ENCODE measurements around the gene MITF.

MITF gene

DNA sequence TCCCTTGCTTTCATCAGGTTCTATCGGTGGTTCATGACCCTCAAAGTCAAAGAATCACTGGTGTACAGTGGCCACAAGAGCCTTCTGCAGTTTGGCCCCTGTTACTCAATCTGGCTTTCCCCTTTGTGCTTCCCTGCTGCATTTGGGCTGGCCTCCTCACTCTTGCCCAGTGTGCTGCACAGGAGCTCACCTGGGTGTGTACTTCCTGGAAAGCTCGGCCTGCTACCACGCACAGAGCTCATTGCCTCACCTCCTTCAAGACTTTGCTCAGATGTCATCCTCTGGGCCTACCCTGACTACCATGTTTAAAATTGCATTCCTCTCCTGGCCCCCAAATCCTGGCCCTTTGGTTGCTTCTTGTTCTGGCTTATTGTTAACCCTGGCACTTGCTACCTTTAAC lies 90.9 kb downstream of the MITF start:
- 61 to 62% methylated on average over 3 of the region's 3 CpGs for WGBS, 2 experiments
- no peaks in the 10 kb centered on the region for H3K27me3 ChIP-seq (ENCODE audit: control insufficient read depth, insufficient read depth, low read length, poor library complexity, severe bottlenecking)
- no peaks in the 10 kb centered on the region for H3K4me1 ChIP-seq (ENCODE audit: control insufficient read depth, insufficient read depth, low read length)
- H3K9me3 ChIP-seq (ENCODE audit: control insufficient read depth, low read length) = no peaks in the 10 kb centered on the region
- no peak overlapping the region for H3K4me3 ChIP-seq (ENCODE audit: insufficient read depth, low read depth, low read length)
- no peaks in the 10 kb centered on the region for H3K36me3 ChIP-seq (ENCODE audit: control insufficient read depth, insufficient read depth, low read length)
- H3K27ac ChIP-seq (ENCODE audit: insufficient read depth, low read depth, low read length, poor library complexity, severe bottlenecking) = no peak overlapping the region

GRCh38 chr3:69831737-69832136 lies 92.5 kb downstream of the MITF start:
- WGBS, 2 experiments = 76% methylated on average over 5 of the region's 5 CpGs

DNA sequence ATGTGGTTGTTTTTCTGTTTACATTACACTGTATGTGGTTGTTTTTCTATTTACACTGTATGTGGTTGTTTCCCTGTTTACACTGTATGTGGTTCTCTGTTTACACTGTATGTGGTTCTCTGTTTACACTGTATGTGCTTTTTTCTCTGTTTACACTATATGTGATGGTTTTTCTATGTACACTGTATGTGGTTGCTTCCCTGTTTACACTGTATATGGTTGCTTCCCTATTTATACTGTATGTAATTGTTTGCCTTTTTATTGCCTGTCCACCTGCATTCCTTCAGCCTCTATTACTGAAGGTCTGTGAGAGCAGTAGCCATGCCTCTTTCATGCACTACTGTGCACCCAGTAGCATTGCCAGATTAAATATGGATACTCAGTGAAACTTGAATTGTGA lies 94.3 kb downstream of the MITF start:
- H3K4me3 ChIP-seq (ENCODE audit: insufficient read depth, low read depth, low read length) = no peak overlapping the region
- H3K4me1 ChIP-seq (ENCODE audit: control insufficient read depth, insufficient read depth, low read length) = no peaks in the 10 kb centered on the region
- no peaks in the 10 kb centered on the region for H3K36me3 ChIP-seq (ENCODE audit: control insufficient read depth, insufficient read depth, low read length)
- H3K9me3 ChIP-seq (ENCODE audit: control insufficient read depth, low read length) = no peaks in the 10 kb centered on the region
- H3K27ac ChIP-seq (ENCODE audit: insufficient read depth, low read depth, low read length, poor library complexity, severe bottlenecking) = no peak overlapping the region
- no peaks in the 10 kb centered on the region for H3K27me3 ChIP-seq (ENCODE audit: control insufficient read depth, insufficient read depth, low read length, poor library complexity, severe bottlenecking)

More at GRCh38 chr3:69831737-69832136, 92.5 kb downstream of the MITF start:
- Histone ChIP-seq H3K4me1 (ENCODE audit: control insufficient read depth, insufficient read depth, low read length) (no peaks in the 10 kb centered on the region), H3K9me3 (ENCODE audit: control insufficient read depth, low read length) (no peaks in the 10 kb centered on the region), H3K4me3 (ENCODE audit: insufficient read depth, low read depth, low read length) (no peak overlapping the region), H3K27me3 (ENCODE audit: control insufficient read depth, insufficient read depth, low read length, poor library complexity, severe bottlenecking) (no peaks in the 10 kb centered on the region), H3K27ac (ENCODE audit: insufficient read depth, low read depth, low read length, poor library complexity, severe bottlenecking) (no peak overlapping the region), H3K36me3 (ENCODE audit: control insufficient read depth, insufficient read depth, low read length) (no peaks in the 10 kb centered on the region)

- H3K27ac ChIP-seq (ENCODE audit: insufficient read depth, low read depth, low read length, poor library complexity, severe bottlenecking) = no peak overlapping the region
- no peaks in the 10 kb centered on the region for H3K36me3 ChIP-seq (ENCODE audit: control insufficient read depth, insufficient read depth, low read length)
- no peak overlapping the region for H3K4me3 ChIP-seq (ENCODE audit: insufficient read depth, low read depth, low read length)
- 96 to 97% methylated on average over 4 of the region's 5 CpGs for WGBS, 2 experiments
- no peaks in the 10 kb centered on the region for H3K4me1 ChIP-seq (ENCODE audit: control insufficient read depth, insufficient read depth, low read length)
- H3K9me3 ChIP-seq (ENCODE audit: control insufficient read depth, low read length) = no peaks in the 10 kb centered on the region
- H3K27me3 ChIP-seq (ENCODE audit: control insufficient read depth, insufficient read depth, low read length, poor library complexity, severe bottlenecking) = no peaks in the 10 kb centered on the region
Measured at GRCh38 chr3:69838217-69838616, 99.0 kb downstream of the MITF start.

DNA sequence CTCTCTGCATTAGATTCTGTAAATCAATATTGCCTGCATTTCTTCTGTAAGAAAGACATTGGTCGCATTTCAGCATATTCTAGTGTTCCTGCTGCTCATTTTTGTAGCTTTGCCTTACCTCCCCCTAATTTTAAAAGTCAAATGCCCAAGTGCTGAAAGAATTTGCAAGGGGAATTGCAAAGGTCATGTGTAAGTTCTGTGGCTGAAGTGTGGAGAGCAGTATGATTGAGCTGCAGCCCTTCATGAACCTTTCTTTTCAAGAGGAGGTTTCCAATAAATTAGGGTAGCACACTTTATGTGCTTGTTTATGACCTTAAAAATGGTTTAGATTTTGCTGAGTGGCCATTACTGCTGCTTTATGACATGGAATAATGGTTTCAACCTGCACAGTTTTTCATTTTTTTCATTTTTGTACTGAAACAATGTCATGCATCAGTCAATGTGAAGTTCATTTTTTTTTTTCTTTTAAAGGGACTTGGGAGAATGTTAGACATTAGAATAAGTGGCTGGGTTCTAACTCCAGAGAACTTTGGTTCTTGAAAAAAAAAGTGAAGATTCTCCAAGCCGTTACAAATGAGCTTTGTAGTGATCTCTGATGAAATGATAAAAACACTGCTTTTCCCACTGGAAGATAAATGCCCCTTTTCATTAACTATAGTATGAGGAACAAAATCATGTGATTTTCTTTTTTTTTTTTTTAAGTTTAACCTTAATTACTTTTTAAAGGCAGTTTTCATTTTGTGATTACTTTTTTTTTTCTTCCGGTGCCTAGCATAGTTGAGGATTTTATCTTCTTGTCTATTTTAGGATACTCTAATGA lies 99.6 kb downstream of the MITF start:
- WGBS, 2 experiments = 90 to 100% methylated on average over 2 to 3 of the region's 3 CpGs
- Histone ChIP-seq H3K4me1 (ENCODE audit: control insufficient read depth, insufficient read depth, low read length) (no peaks in the 10 kb centered on the region), H3K27me3 (ENCODE audit: control insufficient read depth, insufficient read depth, low read length, poor library complexity, severe bottlenecking) (no peaks in the 10 kb centered on the region), H3K4me3 (ENCODE audit: insufficient read depth, low read depth, low read length) (no peak overlapping the region), H3K36me3 (ENCODE audit: control insufficient read depth, insufficient read depth, low read length) (no peaks in the 10 kb centered on the region), H3K27ac (ENCODE audit: insufficient read depth, low read depth, low read length, poor library complexity, severe bottlenecking) (no peak overlapping the region), H3K9me3 (ENCODE audit: control insufficient read depth, low read length) (no peaks in the 10 kb centered on the region)

- no peak overlapping the region for H3K27ac ChIP-seq (ENCODE audit: insufficient read depth, low read depth, low read length, poor library complexity, severe bottlenecking)
- no peak overlapping the region for H3K4me3 ChIP-seq (ENCODE audit: insufficient read depth, low read depth, low read length)
- H3K27me3 ChIP-seq (ENCODE audit: control insufficient read depth, insufficient read depth, low read length, poor library complexity, severe bottlenecking) = no peaks in the 10 kb centered on the region
- no peaks in the 10 kb centered on the region for H3K4me1 ChIP-seq (ENCODE audit: control insufficient read depth, insufficient read depth, low read length)
- H3K9me3 ChIP-seq (ENCODE audit: control insufficient read depth, low read length) = no peaks in the 10 kb centered on the region
- WGBS, 2 experiments = 72 to 74% methylated on average over 4 to 5 of the region's 5 CpGs
- H3K36me3 ChIP-seq (ENCODE audit: control insufficient read depth, insufficient read depth, low read length) = no peaks in the 10 kb centered on the region
Measured at GRCh38 chr3:69842351-69842750, 103.1 kb downstream of the MITF start.

DNA sequence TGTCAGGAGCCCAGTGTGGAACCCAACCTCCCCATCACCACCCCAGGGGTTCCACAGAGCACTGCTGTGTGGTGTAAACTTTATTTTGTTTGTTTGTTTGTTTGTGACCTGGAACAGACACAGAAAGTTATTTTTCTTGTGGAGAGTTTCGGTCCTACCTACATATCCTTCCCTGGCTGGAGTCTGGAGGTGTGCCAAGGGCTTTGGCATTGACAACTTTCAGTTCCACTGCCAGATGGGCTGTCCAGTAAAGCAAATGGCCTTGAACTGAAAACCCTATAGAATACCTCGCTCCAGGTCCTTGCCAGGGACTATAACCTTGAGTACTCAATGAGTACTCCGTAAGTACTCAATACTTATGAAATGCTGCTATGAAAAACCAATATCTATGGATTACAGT lies 103.5 kb downstream of the MITF start:
- Histone ChIP-seq H3K27ac (ENCODE audit: insufficient read depth, low read depth, low read length, poor library complexity, severe bottlenecking) (no peak overlapping the region), H3K4me1 (ENCODE audit: control insufficient read depth, insufficient read depth, low read length) (no peaks in the 10 kb centered on the region), H3K36me3 (ENCODE audit: control insufficient read depth, insufficient read depth, low read length) (no peaks in the 10 kb centered on the region), H3K4me3 (ENCODE audit: insufficient read depth, low read depth, low read length) (no peak overlapping the region), H3K27me3 (ENCODE audit: control insufficient read depth, insufficient read depth, low read length, poor library complexity, severe bottlenecking) (no peaks in the 10 kb centered on the region), H3K9me3 (ENCODE audit: control insufficient read depth, low read length) (no peaks in the 10 kb centered on the region)
- WGBS, 2 experiments = 61 to 92% methylated on average over 1 to 3 of the region's 3 CpGs

DNA sequence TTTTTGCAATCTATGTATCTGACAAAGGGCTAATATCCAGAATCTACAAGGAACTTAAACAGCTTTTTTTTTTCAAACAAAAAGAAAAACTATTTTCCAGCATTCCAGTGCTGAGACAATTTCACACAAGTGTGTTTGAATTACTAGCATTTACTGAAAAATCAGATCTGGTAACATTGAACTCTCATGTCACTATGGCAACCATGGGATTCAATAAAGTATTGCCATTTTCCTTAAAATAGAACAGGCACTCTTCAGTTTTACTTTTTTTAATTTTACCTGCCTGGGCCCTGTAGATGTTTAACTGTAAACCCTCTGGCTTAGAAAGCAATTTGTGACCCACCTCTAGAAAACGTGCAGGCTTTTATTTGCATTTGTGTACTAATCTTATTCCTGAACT lies 105.4 kb downstream of the MITF start:
- Histone ChIP-seq H3K4me1 (ENCODE audit: control insufficient read depth, insufficient read depth, low read length) (no peaks in the 10 kb centered on the region), H3K4me3 (ENCODE audit: insufficient read depth, low read depth, low read length) (no peak overlapping the region), H3K27ac (ENCODE audit: insufficient read depth, low read depth, low read length, poor library complexity, severe bottlenecking) (no peak overlapping the region), H3K9me3 (ENCODE audit: control insufficient read depth, low read length) (no peaks in the 10 kb centered on the region), H3K36me3 (ENCODE audit: control insufficient read depth, insufficient read depth, low read length) (no peaks in the 10 kb centered on the region), H3K27me3 (ENCODE audit: control insufficient read depth, insufficient read depth, low read length, poor library complexity, severe bottlenecking) (no peaks in the 10 kb centered on the region)
- 90 to 92% methylated on average over 1 of the region's 1 CpG for WGBS, 2 experiments

DNA sequence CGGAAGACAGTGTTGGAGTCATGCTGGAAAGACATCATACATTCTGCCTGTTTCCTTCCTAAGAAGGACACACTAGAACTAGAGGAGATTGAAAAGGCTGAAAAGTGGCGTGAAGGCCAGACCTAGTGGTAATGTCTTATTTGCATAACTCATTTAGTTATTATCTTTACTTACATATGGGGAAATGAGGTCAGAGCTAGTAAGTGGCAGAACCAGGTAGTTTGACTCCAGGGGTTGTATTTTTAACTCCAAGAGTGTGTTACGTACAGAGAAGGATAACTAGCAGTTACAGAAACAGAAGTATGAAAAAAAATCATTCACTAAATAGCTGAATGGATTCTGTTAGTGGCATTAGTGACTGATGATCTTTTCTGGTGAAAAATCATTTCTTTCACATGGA lies 108.0 kb downstream of the MITF start:
- WGBS, 2 experiments = 90 to 92% methylated on average over 2 to 3 of the region's 3 CpGs
- no peaks in the 10 kb centered on the region for H3K9me3 ChIP-seq (ENCODE audit: control insufficient read depth, low read length)
- no peaks in the 10 kb centered on the region for H3K27me3 ChIP-seq (ENCODE audit: control insufficient read depth, insufficient read depth, low read length, poor library complexity, severe bottlenecking)
- H3K27ac ChIP-seq (ENCODE audit: insufficient read depth, low read depth, low read length, poor library complexity, severe bottlenecking) = no peak overlapping the region
- H3K4me1 ChIP-seq (ENCODE audit: control insufficient read depth, insufficient read depth, low read length) = no peaks in the 10 kb centered on the region
- H3K4me3 ChIP-seq (ENCODE audit: insufficient read depth, low read depth, low read length) = no peak overlapping the region
- H3K36me3 ChIP-seq (ENCODE audit: control insufficient read depth, insufficient read depth, low read length) = no peaks in the 10 kb centered on the region

- Histone ChIP-seq H3K4me3 (ENCODE audit: insufficient read depth, low read depth, low read length) (no peak overlapping the region), H3K27me3 (ENCODE audit: control insufficient read depth, insufficient read depth, low read length, poor library complexity, severe bottlenecking) (no peaks in the 10 kb centered on the region), H3K4me1 (ENCODE audit: control insufficient read depth, insufficient read depth, low read length) (no peaks in the 10 kb centered on the region), H3K9me3 (ENCODE audit: control insufficient read depth, low read length) (no peaks in the 10 kb centered on the region), H3K27ac (ENCODE audit: insufficient read depth, low read depth, low read length, poor library complexity, severe bottlenecking) (no peak overlapping the region), H3K36me3 (ENCODE audit: control insufficient read depth, insufficient read depth, low read length) (no peaks in the 10 kb centered on the region)
- 91 to 97% methylated on average over 2 to 3 of the region's 3 CpGs for WGBS, 2 experiments
Measured at GRCh38 chr3:69848113-69848512, 108.8 kb downstream of the MITF start.

DNA sequence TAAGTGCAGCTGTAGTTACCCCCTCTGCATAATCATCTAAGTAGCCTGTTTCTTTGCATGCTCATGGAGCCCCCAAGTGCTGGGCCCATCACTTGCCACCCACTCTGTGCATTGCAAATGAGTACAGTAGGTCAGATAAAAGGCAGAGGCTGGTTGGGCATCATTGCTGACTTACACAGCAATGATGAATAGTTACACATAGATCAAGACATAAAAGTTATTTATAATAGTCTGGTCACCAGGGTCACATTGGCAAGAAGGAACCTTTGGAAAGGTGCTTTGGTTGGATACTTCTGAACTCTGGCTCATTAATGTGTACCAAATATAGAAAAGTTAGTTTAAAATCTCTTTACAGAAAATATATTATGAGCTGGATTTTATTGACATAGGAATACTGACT lies 111.6 kb downstream of the MITF start:
- H3K27ac ChIP-seq (ENCODE audit: insufficient read depth, low read depth, low read length, poor library complexity, severe bottlenecking) = no peak overlapping the region
- H3K4me3 ChIP-seq (ENCODE audit: insufficient read depth, low read depth, low read length) = no peak overlapping the region
- H3K4me1 ChIP-seq (ENCODE audit: control insufficient read depth, insufficient read depth, low read length) = no peaks in the 10 kb centered on the region
- H3K27me3 ChIP-seq (ENCODE audit: control insufficient read depth, insufficient read depth, low read length, poor library complexity, severe bottlenecking) = no peaks in the 10 kb centered on the region
- no peaks in the 10 kb centered on the region for H3K9me3 ChIP-seq (ENCODE audit: control insufficient read depth, low read length)
- no peaks in the 10 kb centered on the region for H3K36me3 ChIP-seq (ENCODE audit: control insufficient read depth, insufficient read depth, low read length)
